NCI-H1694 treated with DMSO at 0.1 percent for 48 hours (cell line): ENCODE results near the gene HNRNPAB.
"Not testable (repeated sequence)": the region's sequence is repeated elsewhere in the genome, so short reads cannot be mapped to it uniquely, and the experiment has no call there.

Experiments used
- DNase-seq: peaks from one replicate; lab custom pipeline; 2025; lab: John Stamatoyannopoulos, UW

HNRNPAB gene

GRCh38 chr5:178230879-178231538, 26.7 kb downstream of the HNRNPAB start:
- no peak for DNase-seq

GRCh38 chr5:178231539-178232123, 27.3 kb downstream of the HNRNPAB start:
- no peak for DNase-seq

GRCh38 chr5:178232124-178232919, 28.0 kb downstream of the HNRNPAB start, which contains the start of gene PHYKPL:
PHYKPL (minus strand) TSS chr5:178232802; CDS start chr5:178232550, 252 bp downstream.
- DNase-seq = peak; percentile 9

GRCh38 chr5:178232920-178233429, 28.6 kb downstream of the HNRNPAB start:
- DNase-seq = no peak

- DNase-seq = no peak
These were observed 29.9 kb downstream of the HNRNPAB start for GRCh38 chr5:178234121-178234749.

- peak; percentile 48 for DNase-seq
These were observed 30.6 kb downstream of the HNRNPAB start for GRCh38 chr5:178234750-178235587.

GRCh38 chr5:178235588-178235974, 31.2 kb downstream of the HNRNPAB start:
- DNase-seq = no peak

GRCh38 chr5:178236126-178236525, 31.8 kb downstream of the HNRNPAB start:
- no peak for DNase-seq

GRCh38 chr5:178236679-178237078, 32.3 kb downstream of the HNRNPAB start:
- DNase-seq = no peak

GRCh38 chr5:178237431-178238312, 33.3 kb downstream of the HNRNPAB start:
- no peak for DNase-seq

GRCh38 chr5:178238313-178238635, 33.9 kb downstream of the HNRNPAB start:
- DNase-seq = no peak

GRCh38 chr5:178238711-178239592, 34.6 kb downstream of the HNRNPAB start:
- no peak for DNase-seq

GRCh38 chr5:178239626-178240301, 35.4 kb downstream of the HNRNPAB start:
- not testable (repeated sequence) for DNase-seq

- no peak for DNase-seq
These were observed 36.0 kb downstream of the HNRNPAB start for GRCh38 chr5:178240341-178240741.

GRCh38 chr5:178240766-178241165, 36.4 kb downstream of the HNRNPAB start:
- DNase-seq = no peak

- no peak for DNase-seq
These were observed 36.9 kb downstream of the HNRNPAB start for GRCh38 chr5:178241231-178241663.

GRCh38 chr5:178241688-178242231, 37.4 kb downstream of the HNRNPAB start:
- DNase-seq = no peak

- no peak for DNase-seq
These were observed 38.1 kb downstream of the HNRNPAB start for GRCh38 chr5:178242416-178242815.

GRCh38 chr5:178244576-178244975, 40.2 kb downstream of the HNRNPAB start:
- no peak for DNase-seq
